Measurements from ENCODE around the gene C19orf73. TPM values are rescaled to one million over a fixed set of nuclear protein-coding genes. Genes with fewer than 3 reads are reported as not detected.
A peak's percentile ranks its signal among the peaks of the same experiment; 100 is the strongest.

Gene C19orf73
- polyA plus RNA-seq, 3 donors = 0.60 to 0.76 (median 0.66) TPM

DNA sequence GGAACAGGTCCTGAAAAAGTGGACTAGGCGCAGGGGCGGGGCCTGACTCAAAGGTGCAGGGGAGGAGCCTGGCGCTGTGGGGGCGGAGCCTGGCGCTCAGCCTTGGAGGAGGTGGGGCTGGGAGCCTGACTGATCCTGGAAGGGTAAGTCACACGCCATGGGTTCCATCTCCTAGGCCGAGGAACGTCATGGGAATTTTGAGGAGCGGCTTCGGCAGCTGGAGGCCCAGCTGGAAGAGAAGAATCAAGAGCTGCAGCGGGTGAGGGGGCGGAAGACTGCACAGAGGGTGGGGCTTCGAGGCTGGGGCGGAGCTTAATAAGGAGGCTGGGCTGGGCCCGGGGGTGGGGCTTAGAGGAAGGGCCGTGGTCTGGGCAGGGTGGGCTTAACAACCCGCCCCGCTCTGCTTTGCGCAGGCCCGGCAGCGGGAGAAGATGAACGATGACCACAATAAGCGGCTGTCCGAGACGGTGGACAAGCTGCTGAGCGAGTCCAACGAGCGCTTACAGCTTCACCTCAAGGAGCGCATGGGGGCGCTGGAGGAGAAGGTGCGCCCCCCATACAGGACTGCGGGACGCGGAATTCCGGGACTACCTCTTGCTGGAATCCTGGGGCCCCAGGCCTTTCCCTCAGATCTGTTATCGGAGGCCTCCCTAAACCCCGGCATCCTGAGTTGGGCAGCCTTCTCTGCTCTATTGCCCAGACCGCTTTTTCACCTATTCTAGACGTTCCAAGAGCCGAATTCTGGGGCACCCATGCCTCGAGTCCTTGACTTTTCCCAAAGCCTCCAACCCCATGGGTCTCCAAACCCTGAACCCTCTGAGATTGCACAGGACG is 14.9 kb upstream of the C19orf73 start:
- DNase-seq = peak in 2 of 3 donors; percentile 24 to 31
- H3K4me2 ChIP-seq (replicated peaks; ENCODE audit: extremely low read depth, low read length, poor library complexity, severe bottlenecking) = peak overlapping the region; percentile 72
- H3K27me3 ChIP-seq (ENCODE audit: control insufficient read depth in 2 of 2, insufficient read depth in 2 of 2, low read length in 2 of 2) = peaks cover 0 to 17% of the 10 kb centered on the region in 2 donors
- H3K36me3 ChIP-seq (replicated peaks in 1 of 2; ENCODE audit: control insufficient read depth in 1 of 2, insufficient read depth in 2 of 2, low read length in 2 of 2) = no peaks in the 10 kb centered on the region
- peak overlapping the region; percentile 63 for H2AFZ ChIP-seq (ENCODE audit: insufficient read depth, low read depth, low read length, poor library complexity, severe bottlenecking)
- TF ChIP-seq, protein P1, sequence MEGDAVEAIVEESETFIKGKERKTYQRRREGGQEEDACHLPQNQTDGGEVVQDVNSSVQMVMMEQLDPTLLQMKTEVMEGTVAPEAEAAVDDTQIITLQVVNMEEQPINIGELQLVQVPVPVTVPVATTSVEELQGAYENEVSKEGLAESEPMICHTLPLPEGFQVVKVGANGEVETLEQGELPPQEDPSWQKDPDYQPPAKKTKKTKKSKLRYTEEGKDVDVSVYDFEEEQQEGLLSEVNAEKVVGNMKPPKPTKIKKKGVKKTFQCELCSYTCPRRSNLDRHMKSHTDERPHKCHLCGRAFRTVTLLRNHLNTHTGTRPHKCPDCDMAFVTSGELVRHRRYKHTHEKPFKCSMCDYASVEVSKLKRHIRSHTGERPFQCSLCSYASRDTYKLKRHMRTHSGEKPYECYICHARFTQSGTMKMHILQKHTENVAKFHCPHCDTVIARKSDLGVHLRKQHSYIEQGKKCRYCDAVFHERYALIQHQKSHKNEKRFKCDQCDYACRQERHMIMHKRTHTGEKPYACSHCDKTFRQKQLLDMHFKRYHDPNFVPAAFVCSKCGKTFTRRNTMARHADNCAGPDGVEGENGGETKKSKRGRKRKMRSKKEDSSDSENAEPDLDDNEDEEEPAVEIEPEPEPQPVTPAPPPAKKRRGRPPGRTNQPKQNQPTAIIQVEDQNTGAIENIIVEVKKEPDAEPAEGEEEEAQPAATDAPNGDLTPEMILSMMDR (IDR thresholded peaks at IDR 0.05) = no peak
- Mint-ChIP-seq H3K36me3 (no peaks in the 10 kb centered on the region), H3K27me3 (ENCODE audit: low read depth in 3 of 3) (peaks cover 22 to 33% (median 30%) of the 10 kb centered on the region in 3 donors), H3K4me3 (peak overlapping the region; percentile 67 to 88), H3K27ac (peak overlapping the region in 3 of 7 donors; percentile 35 to 52 (median 42)), H3K4me1 (peaks cover 29% of the 10 kb centered on the region), H3K9me3 (peaks cover 13 to 32% (median 20%) of the 10 kb centered on the region in 7 donors)
- H3K4me1 ChIP-seq (ENCODE audit: control insufficient read depth in 1 of 2, insufficient read depth in 2 of 2, low read length in 2 of 2) = peaks cover 15 to 27% of the 10 kb centered on the region in 2 donors
- H4K20me1 ChIP-seq (ENCODE audit: insufficient read depth, low read length) = no peaks in the 10 kb centered on the region
- peaks cover 0 to 18% of the 10 kb centered on the region in 2 donors for H3K9me3 ChIP-seq (replicated peaks in 1 of 2; ENCODE audit: control insufficient read depth in 1 of 2, insufficient read depth in 1 of 2, low read length in 2 of 2)
- intact Hi-C loops (cut with micrococcal nuclease) = no loop called here
- peak overlapping the region; percentile 21 for H3K9ac ChIP-seq (ENCODE audit: insufficient read depth, low read length, poor library complexity, severe bottlenecking)
- H3K79me2 ChIP-seq (ENCODE audit: insufficient read depth, low read length) = no peaks in the 10 kb centered on the region
- no peak overlapping the region for H3K27ac ChIP-seq (ENCODE audit: low read depth in 1 of 2, low read length in 2 of 2)
- WGBS (ENCODE audit: insufficient coverage) = 32% methylated on average over 42 of the region's 42 CpGs
- H3K4me3 ChIP-seq (replicated peaks in 1 of 3; ENCODE audit: low read depth in 2 of 3, low read length in 3 of 3) = peak overlapping the region in 2 of 3 experiments; percentile 13 to 72

DNA sequence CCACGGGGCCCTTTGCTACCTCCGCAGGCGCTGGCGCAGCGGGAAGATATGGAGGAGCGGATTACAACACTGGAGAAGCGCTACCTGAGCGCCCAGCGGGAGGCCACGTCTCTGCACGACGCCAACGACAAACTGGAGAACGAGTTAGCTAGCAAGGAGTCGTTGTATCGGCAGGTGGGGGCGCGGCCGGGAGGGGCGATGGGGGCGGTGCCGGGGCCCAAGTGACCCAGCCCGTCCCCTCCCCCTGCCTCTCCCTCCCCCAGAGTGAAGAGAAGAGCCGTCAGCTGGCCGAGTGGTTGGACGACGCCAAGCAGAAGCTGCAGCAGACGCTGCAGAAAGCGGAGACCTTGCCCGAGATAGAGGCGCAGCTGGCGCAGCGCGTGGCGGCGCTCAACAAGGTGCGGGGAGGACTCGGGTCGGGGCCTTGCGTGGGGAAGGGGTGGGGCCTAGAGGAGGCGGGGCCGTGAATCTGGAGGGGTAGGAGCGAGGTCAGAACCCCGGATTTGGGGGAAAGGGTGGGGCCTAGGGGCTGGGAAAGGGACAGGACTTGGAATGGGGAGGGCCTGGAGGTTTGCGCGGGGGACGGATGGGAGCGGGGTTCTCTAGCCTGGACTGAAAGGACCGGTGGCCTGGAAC is 14.1 kb upstream of the C19orf73 start:
- H3K27me3 Mint-ChIP-seq (ENCODE audit: low read depth in 3 of 3) = peaks cover 24 to 35% (median 33%) of the 10 kb centered on the region in 3 donors
- Histone ChIP-seq H3K4me1 (ENCODE audit: control insufficient read depth in 1 of 2, insufficient read depth in 2 of 2, low read length in 2 of 2) (peaks cover 15 to 35% of the 10 kb centered on the region in 2 donors), H3K9me3 (replicated peaks in 1 of 2; ENCODE audit: control insufficient read depth in 1 of 2, insufficient read depth in 1 of 2, low read length in 2 of 2) (peaks cover 0 to 18% of the 10 kb centered on the region in 2 donors), H3K27ac (ENCODE audit: low read depth in 1 of 2, low read length in 2 of 2) (no peak overlapping the region), H3K27me3 (ENCODE audit: control insufficient read depth in 2 of 2, insufficient read depth in 2 of 2, low read length in 2 of 2) (peaks cover 0 to 17% of the 10 kb centered on the region in 2 donors), H4K20me1 (ENCODE audit: insufficient read depth, low read length) (no peaks in the 10 kb centered on the region), H3K36me3 (replicated peaks in 1 of 2; ENCODE audit: control insufficient read depth in 1 of 2, insufficient read depth in 2 of 2, low read length in 2 of 2) (no peaks in the 10 kb centered on the region), H3K4me2 (replicated peaks; ENCODE audit: extremely low read depth, low read length, poor library complexity, severe bottlenecking) (peak overlapping the region; percentile 72), H3K9ac (ENCODE audit: insufficient read depth, low read length, poor library complexity, severe bottlenecking) (peak overlapping the region; percentile 21), H3K79me2 (ENCODE audit: insufficient read depth, low read length) (no peaks in the 10 kb centered on the region), H2AFZ (ENCODE audit: insufficient read depth, low read depth, low read length, poor library complexity, severe bottlenecking) (peak overlapping the region; percentile 63), H3K4me3 (replicated peaks in 1 of 3; ENCODE audit: low read depth in 2 of 3, low read length in 3 of 3) (peak overlapping the region in 2 of 3 experiments; percentile 13 to 72)
- no peaks in the 10 kb centered on the region for H3K36me3 Mint-ChIP-seq
- TF ChIP-seq, protein P1 (IDR thresholded peaks at IDR 0.05) = no peak
- intact Hi-C loops (cut with micrococcal nuclease) = no loop called here
- DNase-seq = no peak
- peaks cover 37% of the 10 kb centered on the region for H3K4me1 Mint-ChIP-seq
- H3K27ac Mint-ChIP-seq = peak overlapping the region in 1 of 7 donors; percentile 55
- H3K4me3 Mint-ChIP-seq = peak overlapping the region; percentile 67 to 88
- H3K9me3 Mint-ChIP-seq = peaks cover 18 to 32% (median 23%) of the 10 kb centered on the region in 7 donors
- 25% methylated on average over 45 of the region's 49 CpGs for WGBS (ENCODE audit: insufficient coverage)

Measured in CD14-positive monocyte (primary cell).